ENCODE data around the gene XPC.

DNA sequence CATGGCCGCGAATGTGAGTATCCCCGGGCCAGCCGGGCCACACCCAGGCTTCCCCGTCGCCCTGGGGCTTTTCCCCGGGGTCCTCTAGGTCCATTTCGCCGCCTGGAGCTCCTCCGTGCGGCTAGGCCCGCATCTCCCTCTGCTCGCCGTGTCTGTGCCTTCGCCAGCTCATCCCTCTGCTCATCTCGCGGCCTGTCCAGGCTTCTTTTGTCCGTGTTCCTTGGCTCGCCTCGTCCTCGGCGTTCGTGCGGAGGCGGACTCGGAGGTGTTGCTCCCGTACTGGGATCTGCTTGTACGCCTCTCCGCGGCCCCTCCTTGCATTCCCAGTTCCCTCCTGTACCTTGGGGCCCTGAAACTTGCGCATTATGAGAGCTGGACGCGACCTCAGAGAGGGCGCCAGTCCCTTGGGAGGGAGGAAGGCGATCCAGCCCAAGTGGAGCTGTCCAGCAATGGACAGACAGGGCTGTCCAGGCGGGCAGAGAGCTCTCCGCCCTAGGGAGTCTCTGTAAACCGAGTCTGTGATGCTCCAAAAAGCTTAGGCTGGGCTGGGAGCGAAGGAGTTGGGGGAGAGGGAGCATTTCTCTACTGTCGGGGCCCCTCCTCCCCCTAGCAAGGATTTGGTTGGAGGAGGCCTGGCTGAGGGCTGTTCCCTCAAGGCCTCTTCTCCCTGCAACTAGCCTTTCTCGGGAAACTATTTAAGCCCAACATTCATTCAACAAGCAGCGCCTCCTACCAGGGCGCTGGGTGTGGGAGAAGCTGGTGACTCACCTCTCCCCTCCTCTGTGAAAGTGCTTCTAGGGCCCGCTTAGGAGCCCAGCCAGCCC is 53.0 kb downstream of the XPC start:
- TF ChIP-seq, protein P1, sequence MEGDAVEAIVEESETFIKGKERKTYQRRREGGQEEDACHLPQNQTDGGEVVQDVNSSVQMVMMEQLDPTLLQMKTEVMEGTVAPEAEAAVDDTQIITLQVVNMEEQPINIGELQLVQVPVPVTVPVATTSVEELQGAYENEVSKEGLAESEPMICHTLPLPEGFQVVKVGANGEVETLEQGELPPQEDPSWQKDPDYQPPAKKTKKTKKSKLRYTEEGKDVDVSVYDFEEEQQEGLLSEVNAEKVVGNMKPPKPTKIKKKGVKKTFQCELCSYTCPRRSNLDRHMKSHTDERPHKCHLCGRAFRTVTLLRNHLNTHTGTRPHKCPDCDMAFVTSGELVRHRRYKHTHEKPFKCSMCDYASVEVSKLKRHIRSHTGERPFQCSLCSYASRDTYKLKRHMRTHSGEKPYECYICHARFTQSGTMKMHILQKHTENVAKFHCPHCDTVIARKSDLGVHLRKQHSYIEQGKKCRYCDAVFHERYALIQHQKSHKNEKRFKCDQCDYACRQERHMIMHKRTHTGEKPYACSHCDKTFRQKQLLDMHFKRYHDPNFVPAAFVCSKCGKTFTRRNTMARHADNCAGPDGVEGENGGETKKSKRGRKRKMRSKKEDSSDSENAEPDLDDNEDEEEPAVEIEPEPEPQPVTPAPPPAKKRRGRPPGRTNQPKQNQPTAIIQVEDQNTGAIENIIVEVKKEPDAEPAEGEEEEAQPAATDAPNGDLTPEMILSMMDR (IDR thresholded peaks at IDR 0.05): peak in 1 of 4 experiments; percentile 42
- no peak for TF ChIP-seq EP300 (IDR thresholded peaks at IDR 0.05)
